GM12878 (cell line): ENCODE results near the gene MYO18B.

ENCODE experiments used
- MEF2A ChIP-seq: IDR thresholded peaks from 2 replicates; pipeline ENCODE4 v1.6.1; 2011; ENCODE audit warnings: low read depth, mild to moderate bottlenecking, low read length, moderate library complexity; ENCODE audit not compliant: insufficient read depth
- PML ChIP-seq: IDR thresholded peaks from 2 replicates; pipeline ENCODE4 v1.6.1; 2012; ENCODE audit warnings: low read length, inconsistent platforms
- SIN3A ChIP-seq: IDR thresholded peaks from 2 replicates; pipeline ENCODE4 v1.6.1; 2012; ENCODE audit warnings: low read depth, low read length, improper control_type of control experiment
- TF ChIP-seq, protein P1 (sequence below): fragments of 450-650 bp; IDR thresholded peaks from 2 replicates; pipeline ENCODE4 v1.6.1; 2017; ENCODE audit warnings: antibody characterized with exemption, mild to moderate bottlenecking, moderate library complexity
- TF ChIP-seq, protein P2 (sequence below): IDR thresholded peaks from 2 replicates; pipeline ENCODE4 v1.6.1; 2012; ENCODE audit warnings: low read depth, low read length, improper control_type of control experiment

DNA sequence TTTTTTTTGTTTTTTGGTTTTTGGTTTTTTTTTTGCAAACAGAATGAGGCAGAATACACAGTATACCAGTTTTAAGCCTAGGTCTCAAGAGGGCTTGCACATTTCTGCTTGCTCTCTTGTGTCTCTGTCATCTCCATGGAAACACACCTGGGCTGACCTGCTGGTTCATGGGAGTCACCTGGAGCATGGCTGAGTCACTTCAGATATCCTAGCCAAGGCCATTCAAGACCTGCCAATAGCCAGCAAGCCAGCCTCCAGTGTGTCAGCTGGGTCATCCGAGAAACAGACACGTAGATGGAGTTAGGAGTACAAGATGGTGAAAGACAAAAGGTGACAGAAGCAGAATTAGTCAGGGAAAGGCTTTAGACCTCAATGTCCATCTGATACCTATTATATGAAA, 303.1 kb downstream of the MYO18B start:
- TF ChIP-seq PML (no peak), MEF2A (no peak), SIN3A (no peak)
- TF ChIP-seq, protein P1, sequence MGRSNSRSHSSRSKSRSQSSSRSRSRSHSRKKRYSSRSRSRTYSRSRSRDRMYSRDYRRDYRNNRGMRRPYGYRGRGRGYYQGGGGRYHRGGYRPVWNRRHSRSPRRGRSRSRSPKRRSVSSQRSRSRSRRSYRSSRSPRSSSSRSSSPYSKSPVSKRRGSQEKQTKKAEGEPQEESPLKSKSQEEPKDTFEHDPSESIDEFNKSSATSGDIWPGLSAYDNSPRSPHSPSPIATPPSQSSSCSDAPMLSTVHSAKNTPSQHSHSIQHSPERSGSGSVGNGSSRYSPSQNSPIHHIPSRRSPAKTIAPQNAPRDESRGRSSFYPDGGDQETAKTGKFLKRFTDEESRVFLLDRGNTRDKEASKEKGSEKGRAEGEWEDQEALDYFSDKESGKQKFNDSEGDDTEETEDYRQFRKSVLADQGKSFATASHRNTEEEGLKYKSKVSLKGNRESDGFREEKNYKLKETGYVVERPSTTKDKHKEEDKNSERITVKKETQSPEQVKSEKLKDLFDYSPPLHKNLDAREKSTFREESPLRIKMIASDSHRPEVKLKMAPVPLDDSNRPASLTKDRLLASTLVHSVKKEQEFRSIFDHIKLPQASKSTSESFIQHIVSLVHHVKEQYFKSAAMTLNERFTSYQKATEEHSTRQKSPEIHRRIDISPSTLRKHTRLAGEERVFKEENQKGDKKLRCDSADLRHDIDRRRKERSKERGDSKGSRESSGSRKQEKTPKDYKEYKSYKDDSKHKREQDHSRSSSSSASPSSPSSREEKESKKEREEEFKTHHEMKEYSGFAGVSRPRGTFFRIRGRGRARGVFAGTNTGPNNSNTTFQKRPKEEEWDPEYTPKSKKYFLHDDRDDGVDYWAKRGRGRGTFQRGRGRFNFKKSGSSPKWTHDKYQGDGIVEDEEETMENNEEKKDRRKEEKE, result no peak
- TF ChIP-seq, protein P2, sequence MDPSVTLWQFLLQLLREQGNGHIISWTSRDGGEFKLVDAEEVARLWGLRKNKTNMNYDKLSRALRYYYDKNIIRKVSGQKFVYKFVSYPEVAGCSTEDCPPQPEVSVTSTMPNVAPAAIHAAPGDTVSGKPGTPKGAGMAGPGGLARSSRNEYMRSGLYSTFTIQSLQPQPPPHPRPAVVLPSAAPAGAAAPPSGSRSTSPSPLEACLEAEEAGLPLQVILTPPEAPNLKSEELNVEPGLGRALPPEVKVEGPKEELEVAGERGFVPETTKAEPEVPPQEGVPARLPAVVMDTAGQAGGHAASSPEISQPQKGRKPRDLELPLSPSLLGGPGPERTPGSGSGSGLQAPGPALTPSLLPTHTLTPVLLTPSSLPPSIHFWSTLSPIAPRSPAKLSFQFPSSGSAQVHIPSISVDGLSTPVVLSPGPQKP, result no peak
